ENCODE data around the gene FAM163B.

The FAM163B gene

DNA sequence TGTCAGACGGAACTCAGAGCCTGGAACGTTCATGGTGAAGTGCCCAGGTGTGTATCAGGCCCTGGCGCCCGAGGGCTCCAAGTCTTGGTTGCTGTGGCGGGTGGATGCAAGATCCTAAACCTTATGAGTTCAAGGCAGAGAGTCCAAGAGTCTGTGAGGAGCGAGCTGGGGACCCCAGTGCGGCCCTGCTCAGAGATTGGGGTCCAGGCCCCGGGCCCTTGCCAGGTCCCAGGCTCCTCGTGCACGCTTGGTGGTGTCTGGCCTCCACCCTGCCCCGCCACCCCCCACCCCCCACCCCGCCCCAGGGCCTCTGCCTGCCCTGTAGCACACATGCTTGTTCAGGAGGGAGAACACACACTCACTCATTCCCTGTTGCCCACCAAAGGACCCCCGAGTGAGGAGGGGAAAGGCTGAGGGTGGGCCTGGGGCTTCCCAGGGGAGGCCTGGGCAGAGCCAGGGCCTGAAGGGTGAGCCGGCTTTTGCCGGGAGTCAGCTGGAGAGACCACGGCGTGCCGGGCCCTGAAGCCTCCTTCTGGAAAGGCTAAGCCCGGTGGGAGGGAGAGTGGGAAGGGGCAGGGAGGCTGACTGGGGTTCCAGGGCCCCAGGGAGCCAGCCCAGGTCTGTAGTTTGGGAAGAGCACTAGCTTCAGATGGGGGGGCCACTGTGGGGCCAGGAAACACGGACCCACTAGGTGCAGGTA is 37.1 kb downstream of the FAM163B start:
- TF ChIP-seq, protein P1, sequence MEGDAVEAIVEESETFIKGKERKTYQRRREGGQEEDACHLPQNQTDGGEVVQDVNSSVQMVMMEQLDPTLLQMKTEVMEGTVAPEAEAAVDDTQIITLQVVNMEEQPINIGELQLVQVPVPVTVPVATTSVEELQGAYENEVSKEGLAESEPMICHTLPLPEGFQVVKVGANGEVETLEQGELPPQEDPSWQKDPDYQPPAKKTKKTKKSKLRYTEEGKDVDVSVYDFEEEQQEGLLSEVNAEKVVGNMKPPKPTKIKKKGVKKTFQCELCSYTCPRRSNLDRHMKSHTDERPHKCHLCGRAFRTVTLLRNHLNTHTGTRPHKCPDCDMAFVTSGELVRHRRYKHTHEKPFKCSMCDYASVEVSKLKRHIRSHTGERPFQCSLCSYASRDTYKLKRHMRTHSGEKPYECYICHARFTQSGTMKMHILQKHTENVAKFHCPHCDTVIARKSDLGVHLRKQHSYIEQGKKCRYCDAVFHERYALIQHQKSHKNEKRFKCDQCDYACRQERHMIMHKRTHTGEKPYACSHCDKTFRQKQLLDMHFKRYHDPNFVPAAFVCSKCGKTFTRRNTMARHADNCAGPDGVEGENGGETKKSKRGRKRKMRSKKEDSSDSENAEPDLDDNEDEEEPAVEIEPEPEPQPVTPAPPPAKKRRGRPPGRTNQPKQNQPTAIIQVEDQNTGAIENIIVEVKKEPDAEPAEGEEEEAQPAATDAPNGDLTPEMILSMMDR (IDR thresholded peaks at IDR 0.05; ENCODE audit: low read depth, low read length), result no peak
- no peak for DNase-seq (ENCODE audit: low read depth, low spot score)
- no peak overlapping the region for H3K4me3 ChIP-seq (ENCODE audit: low read depth, low read length)
- in situ Hi-C loops (cut with HindIII; ENCODE audit: low sequenced_read_pairs), result no loop called here

DNA sequence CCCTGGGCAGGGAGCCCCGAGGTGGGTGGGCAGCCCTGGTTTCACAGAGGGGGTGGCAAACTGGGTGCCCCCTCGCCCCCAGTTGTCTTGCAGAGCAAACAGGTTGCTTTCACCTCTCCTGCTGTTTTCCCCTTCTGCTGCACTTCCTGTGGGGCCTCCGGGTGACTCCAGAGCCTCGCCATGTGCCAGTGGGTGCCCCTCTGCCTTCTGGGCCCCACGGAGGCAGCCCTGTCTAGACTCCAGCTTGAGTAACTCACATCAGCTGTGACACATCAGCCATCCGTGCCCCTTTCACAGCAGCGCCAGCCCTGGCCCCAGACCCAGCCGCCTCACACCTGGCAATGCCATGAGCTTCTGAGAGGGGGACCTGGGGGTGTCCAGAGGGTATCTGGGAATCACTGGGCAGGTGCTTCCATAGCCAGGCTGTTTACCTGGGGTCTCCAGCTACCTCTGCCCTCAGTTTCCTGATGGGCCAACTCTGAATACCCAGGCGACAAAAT is 37.7 kb downstream of the FAM163B start:
- TF ChIP-seq, protein P1 (IDR thresholded peaks at IDR 0.05; ENCODE audit: low read depth, low read length), result no peak
- no peak for DNase-seq (ENCODE audit: low read depth, low spot score)
- no peak overlapping the region for H3K4me3 ChIP-seq (ENCODE audit: low read depth, low read length)
- in situ Hi-C loops (cut with HindIII; ENCODE audit: low sequenced_read_pairs), result no loop called here

DNA sequence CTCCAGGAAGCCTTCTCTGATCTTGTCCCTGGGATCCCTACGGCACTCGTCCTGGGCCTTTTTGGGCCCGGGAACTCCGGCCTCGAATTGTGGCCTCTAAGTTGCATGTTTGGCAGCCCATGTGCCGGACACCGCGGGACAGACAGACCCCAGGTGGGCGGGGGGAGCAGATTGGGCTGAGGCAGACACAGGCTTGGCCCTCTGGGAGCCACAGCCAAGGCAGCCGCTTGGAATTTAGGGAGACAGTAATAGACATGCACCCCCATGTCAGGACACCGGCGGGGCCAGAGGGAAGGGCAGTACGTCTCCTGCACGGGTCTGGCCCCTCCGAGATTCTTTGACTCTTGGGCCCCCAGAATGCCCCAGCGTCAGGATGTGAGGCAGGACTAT is 38.5 kb downstream of the FAM163B start:
- H3K4me3 ChIP-seq (ENCODE audit: low read depth, low read length), result no peak overlapping the region
- DNase-seq (ENCODE audit: low read depth, low spot score), result no peak
- in situ Hi-C loops (cut with HindIII; ENCODE audit: low sequenced_read_pairs), result no loop called here
- TF ChIP-seq, protein P1 (IDR thresholded peaks at IDR 0.05; ENCODE audit: low read depth, low read length), result no peak

DNA sequence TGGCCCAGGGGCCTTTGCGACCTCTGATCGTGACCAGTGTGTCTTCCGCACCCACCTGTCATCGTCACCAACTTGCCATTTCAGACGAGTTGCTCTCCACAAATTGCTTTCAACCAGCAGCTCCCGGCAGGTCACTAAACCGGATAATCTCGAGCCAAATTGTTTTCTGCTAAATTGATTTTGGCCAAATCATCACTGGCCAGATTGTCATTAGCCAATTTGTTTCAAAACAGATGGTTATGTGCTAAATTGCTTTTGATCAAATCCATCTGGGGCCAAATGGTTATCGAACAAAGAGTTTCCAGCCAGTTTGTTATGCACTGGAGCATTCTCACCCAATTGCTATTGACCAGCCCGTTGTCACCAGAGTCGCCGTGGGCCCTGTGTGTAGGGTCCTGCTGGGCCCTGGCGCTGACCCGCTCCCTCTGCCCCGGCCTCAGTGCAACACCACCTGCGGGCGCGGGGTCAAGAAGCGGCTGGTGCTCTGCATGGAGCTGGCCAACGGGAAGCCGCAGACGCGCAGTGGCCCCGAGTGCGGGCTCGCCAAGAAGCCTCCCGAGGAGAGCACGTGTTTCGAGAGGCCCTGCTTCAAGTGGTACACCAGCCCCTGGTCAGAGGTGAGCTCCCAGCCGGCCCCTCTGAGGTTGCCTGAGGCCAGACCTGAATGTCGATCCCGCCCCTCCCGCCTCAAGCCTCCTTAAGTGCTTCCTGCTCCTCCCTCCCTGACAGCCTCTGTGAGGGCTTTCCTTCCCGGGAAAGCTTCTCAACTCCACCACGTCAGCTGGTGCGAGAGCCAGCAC is 39.1 kb downstream of the FAM163B start:
- no peak overlapping the region for H3K4me3 ChIP-seq (ENCODE audit: low read depth, low read length)
- in situ Hi-C loops (cut with HindIII; ENCODE audit: low sequenced_read_pairs), result no loop called here
- TF ChIP-seq, protein P1 (IDR thresholded peaks at IDR 0.05; ENCODE audit: low read depth, low read length), result no peak
- DNase-seq (ENCODE audit: low read depth, low spot score), result no peak

DNA sequence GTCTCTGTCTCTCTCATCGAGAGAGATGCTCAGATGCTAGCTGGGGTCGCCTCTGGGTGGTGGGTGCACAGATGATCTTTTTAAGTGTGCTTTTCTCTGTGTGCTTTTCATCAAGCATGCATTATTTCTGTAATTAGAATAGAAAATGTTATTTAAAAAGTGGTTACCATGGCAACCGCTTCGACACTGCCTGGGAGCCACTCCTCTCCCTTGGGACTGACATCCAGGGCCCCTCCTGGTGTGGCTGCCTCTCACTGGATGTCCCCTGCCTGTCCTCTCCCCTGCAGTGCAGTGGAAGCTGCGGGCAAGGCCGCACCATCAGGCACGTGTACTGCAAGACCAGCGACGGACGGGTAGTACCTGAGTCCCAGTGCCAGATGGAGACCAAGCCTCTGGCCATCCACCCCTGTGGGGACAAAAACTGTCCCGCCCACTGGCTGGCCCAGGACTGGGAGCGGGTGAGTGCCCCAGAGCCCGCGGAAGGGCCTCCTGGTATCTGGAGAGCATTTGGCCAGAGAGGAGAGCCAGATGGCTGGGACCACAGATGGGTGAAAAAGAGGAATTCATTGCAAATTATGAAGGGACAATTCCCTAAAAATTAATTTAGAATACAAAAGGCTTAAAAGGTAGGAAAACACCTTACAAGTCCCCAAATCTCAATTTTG is 39.9 kb downstream of the FAM163B start:
- in situ Hi-C loops (cut with HindIII; ENCODE audit: low sequenced_read_pairs), result no loop called here
- no peak overlapping the region for H3K4me3 ChIP-seq (ENCODE audit: low read depth, low read length)
- no peak for DNase-seq (ENCODE audit: low read depth, low spot score)
- TF ChIP-seq, protein P1 (IDR thresholded peaks at IDR 0.05; ENCODE audit: low read depth, low read length), result no peak

DNA sequence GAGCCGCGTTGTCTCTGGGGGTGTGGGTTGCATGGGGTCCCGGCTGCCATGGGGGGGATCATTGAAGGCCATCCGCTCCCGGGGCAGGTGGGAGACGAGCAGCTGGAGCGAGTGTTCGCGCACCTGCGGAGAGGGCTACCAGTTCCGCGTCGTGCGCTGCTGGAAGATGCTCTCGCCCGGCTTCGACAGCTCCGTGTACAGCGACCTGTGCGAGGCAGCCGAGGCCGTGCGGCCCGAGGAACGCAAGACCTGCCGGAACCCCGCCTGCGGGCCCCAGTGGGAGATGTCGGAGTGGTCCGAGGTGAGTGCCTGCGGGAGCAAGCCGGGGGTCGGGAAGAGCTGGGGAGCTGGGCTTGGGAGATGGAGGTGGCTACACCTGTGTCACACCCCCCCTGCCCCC is 41.0 kb downstream of the FAM163B start:
- no peak for DNase-seq (ENCODE audit: low read depth, low spot score)
- TF ChIP-seq, protein P1 (IDR thresholded peaks at IDR 0.05; ENCODE audit: low read depth, low read length), result no peak
- H3K4me3 ChIP-seq (ENCODE audit: low read depth, low read length), result no peak overlapping the region
- in situ Hi-C loops (cut with HindIII; ENCODE audit: low sequenced_read_pairs), result no loop called here
